KMS-11 (cell line): ENCODE data around the gene WIZ.
A peak's percentile ranks its signal among the peaks of the same experiment; 100 is the strongest.

ENCODE experiments used
- H2AFZ ChIP-seq: fragments of 200-600 bp; sonication (generic); 2 replicates; pipeline ENCODE4 v1.6.1; 2016; ENCODE audit warnings: antibody characterized with exemption, mixed run types, low read depth
- H3K27ac ChIP-seq: fragments of 200-600 bp; sonication (generic); 2 replicates; pipeline ENCODE4 v1.6.1; 2016; ENCODE audit warnings: mild to moderate bottlenecking, mixed run types
- H3K27me3 ChIP-seq: fragments of 200-600 bp; sonication (generic); 2 replicates; pipeline ENCODE4 v1.6.1; 2017; ENCODE audit warnings: mild to moderate bottlenecking, low read depth, mixed run types, moderate library complexity; ENCODE audit not compliant: insufficient read depth
- H3K36me3 ChIP-seq: fragments of 200-600 bp; sonication (generic); 2 replicates; pipeline ENCODE4 v1.6.1; 2017; ENCODE audit warnings: mild to moderate bottlenecking, mixed run types; ENCODE audit not compliant: insufficient read depth
- H3K4me1 ChIP-seq: fragments of 200-600 bp; sonication (generic); 2 replicates; pipeline ENCODE4 v1.6.1; 2016; ENCODE audit warnings: mild to moderate bottlenecking, low read depth, mixed run types; ENCODE audit not compliant: poor library complexity, severe bottlenecking
- H3K4me2 ChIP-seq: fragments of 200-600 bp; sonication (generic); 2 replicates; pipeline ENCODE4 v1.7.0; 2016; ENCODE audit warnings: mild to moderate bottlenecking, mixed run types
- H3K4me3 ChIP-seq: fragments of 200-600 bp; sonication (generic); IDR thresholded peaks from 2 replicates; pipeline ENCODE4 v1.6.1; 2017; ENCODE audit warnings: low read depth, low read length, mixed read lengths; ENCODE audit not compliant: insufficient read depth
- H3K79me2 ChIP-seq: fragments of 200-600 bp; sonication (generic); 2 replicates; pipeline ENCODE4 v1.6.1; 2016; ENCODE audit warnings: low read depth, mixed run types; ENCODE audit not compliant: insufficient read depth
- H3K9ac ChIP-seq: fragments of 200-600 bp; sonication (generic); 2 replicates; pipeline ENCODE4 v1.6.1; 2016; ENCODE audit warnings: mild to moderate bottlenecking, mixed run types
- H4K20me1 ChIP-seq: fragments of 200-600 bp; sonication (generic); 2 replicates; pipeline ENCODE4 v1.6.1; 2016; ENCODE audit warnings: mild to moderate bottlenecking, mixed run types; ENCODE audit not compliant: insufficient read depth
- CTCF ChIP-seq: fragments of 200-600 bp; sonication (generic); conservative IDR thresholded peaks from 2 replicates; pipeline ENCODE4 v1.6.1; 2017; ENCODE audit warnings: low read depth, mild to moderate bottlenecking, antibody characterized with exemption, low read length, moderate library complexity, mixed read lengths

WIZ gene

DNA sequence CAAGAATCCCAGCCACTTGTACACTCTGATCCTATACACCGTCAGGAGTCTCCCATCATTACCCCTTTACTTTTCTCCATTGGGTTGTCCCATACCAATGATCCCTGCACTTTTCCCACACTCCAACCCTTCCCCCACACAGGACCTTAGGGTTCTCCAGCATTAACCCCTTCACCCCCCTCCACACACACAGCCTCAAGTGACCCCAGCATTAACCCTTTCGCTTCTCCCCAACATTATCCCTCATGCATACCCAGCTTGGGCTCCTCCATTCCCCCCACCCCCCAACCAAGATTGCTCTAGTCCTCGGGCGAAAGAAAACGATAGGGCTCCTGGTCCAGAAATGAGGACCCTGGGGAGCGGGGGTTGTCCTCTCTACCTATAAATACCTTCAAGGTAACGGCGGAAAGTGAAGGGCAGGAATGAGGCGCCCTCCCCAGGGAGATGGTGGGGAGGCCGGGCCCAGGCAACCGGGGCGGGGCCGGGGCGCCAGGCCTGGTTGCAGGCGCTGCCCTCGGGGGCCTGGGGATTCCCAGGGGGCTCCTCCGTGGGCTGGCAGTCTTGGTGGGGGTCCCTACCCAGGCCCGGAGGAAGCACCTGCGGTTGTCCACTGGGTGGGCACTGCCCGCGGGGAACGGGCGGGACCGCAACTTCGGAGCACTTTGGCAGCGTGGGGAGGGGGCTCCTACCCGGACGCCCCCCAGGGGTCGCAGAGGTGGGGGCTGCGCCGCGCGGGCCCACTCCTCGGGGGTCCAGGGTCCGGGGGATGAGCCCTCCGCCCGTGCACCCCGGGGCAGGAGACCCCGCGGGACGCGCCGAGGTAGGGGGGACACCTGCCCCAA lies 757 bp downstream of the WIZ start:
- Histone ChIP-seq H4K20me1 (no peaks in the 10 kb centered on the region), H3K27ac (no peak overlapping the region), H3K4me3 (no peak overlapping the region), H3K36me3 (no peaks in the 10 kb centered on the region), H3K79me2 (no peaks in the 10 kb centered on the region), H2AFZ (peak overlapping the region; percentile 67), H3K27me3 (no peaks in the 10 kb centered on the region), H3K4me2 (peak overlapping the region; percentile 45; the same call in 1 of the 2 replicates), H3K4me1 (peaks cover 6% of the 10 kb centered on the region), H3K9ac (no peak overlapping the region)
- TF ChIP-seq CTCF = no peak

GRCh38 chr19:15448044-15448777 lies 1.5 kb downstream of the WIZ start:
- no peak overlapping the region for H2AFZ ChIP-seq
- H3K4me3 ChIP-seq = no peak overlapping the region

DNA sequence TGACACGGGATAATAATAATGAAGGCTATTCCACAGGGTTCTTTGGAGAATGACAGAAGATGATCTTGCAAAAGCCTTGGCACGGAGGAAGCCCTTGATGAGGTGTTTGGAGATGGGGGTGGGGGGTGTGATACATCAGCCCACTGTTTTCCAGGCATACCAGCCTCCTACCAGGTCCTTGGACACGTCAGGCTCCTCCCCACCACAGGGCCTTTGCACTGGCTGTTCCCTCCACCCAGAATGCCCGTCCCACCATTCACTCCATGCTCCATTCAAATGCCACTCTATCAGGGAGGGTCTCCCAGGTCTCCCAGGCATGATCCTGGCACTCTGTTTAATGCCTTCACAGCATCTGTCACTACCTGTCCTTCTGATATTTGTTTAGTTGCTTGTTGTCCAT lies 2.7 kb downstream of the WIZ start:
- no peak for TF ChIP-seq CTCF
- H3K36me3 ChIP-seq = no peaks in the 10 kb centered on the region
- no peaks in the 10 kb centered on the region for H4K20me1 ChIP-seq

More at GRCh38 chr19:15448044-15448777, 1.5 kb downstream of the WIZ start:
- no peak for TF ChIP-seq CTCF
- Histone ChIP-seq H3K27me3 (no peaks in the 10 kb centered on the region), H3K4me2 (no peak overlapping the region), H3K36me3 (no peaks in the 10 kb centered on the region), H3K9ac (no peak overlapping the region), H3K79me2 (no peaks in the 10 kb centered on the region), H4K20me1 (no peaks in the 10 kb centered on the region), H3K4me1 (peaks cover 6% of the 10 kb centered on the region), H3K27ac (no peak overlapping the region)

GRCh38 chr19:15445807-15446376 lies 3.9 kb downstream of the WIZ start:
- Histone ChIP-seq H3K27ac (no peak overlapping the region), H3K79me2 (no peaks in the 10 kb centered on the region), H3K4me3 (no peak overlapping the region), H3K4me2 (no peak overlapping the region), H3K27me3 (no peaks in the 10 kb centered on the region), H4K20me1 (no peaks in the 10 kb centered on the region), H3K36me3 (no peaks in the 10 kb centered on the region), H2AFZ (no peak overlapping the region), H3K4me1 (peaks cover 12% of the 10 kb centered on the region), H3K9ac (no peak overlapping the region)
- no peak for TF ChIP-seq CTCF

More for the DNA sequence above, 2.7 kb downstream of the WIZ start:
- H3K4me3 ChIP-seq = no peak overlapping the region
- no peak overlapping the region for H3K27ac ChIP-seq
- no peak overlapping the region for H3K9ac ChIP-seq
- H3K27me3 ChIP-seq = no peaks in the 10 kb centered on the region
- H3K4me1 ChIP-seq = peaks cover 6% of the 10 kb centered on the region
- H2AFZ ChIP-seq = no peak overlapping the region
- no peaks in the 10 kb centered on the region for H3K79me2 ChIP-seq
- H3K4me2 ChIP-seq = no peak overlapping the region
